ENCODE results near the gene TMEM178B.

Gene TMEM178B

GRCh38 chr7:141436575-141437075 lies 362.8 kb downstream of the TMEM178B start:
- no peak for DNase-seq

- DNase-seq = no peak
These were observed 365.3 kb downstream of the TMEM178B start for GRCh38 chr7:141439164-141439563.

- DNase-seq = no peak
These were observed 365.9 kb downstream of the TMEM178B start for GRCh38 chr7:141439776-141440175.

- DNase-seq = no peak
These were observed 368.2 kb downstream of the TMEM178B start for GRCh38 chr7:141441837-141442627.

DNA sequence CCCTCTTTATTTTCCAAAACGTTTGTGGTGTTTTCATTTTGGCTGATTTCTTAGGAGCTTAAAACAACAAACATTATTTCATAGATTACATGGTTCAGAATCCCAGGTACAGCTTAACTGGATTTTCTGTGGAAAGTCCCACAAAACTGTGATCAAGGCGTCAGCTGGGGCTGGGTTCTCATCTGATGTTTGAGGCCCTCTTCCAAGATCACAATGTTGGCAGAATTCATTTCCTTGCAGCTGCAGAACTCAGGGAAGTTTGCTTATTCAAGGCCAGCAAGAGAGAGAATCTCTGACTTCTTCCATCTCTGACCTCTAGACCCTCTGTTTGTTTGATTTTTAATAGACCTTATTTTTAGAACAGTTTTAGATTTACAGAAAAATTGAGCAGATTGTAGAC lies 368.9 kb downstream of the TMEM178B start:
- no peak for DNase-seq

- no peak for DNase-seq
These were observed 371.1 kb downstream of the TMEM178B start for GRCh38 chr7:141444961-141445360.

DNA sequence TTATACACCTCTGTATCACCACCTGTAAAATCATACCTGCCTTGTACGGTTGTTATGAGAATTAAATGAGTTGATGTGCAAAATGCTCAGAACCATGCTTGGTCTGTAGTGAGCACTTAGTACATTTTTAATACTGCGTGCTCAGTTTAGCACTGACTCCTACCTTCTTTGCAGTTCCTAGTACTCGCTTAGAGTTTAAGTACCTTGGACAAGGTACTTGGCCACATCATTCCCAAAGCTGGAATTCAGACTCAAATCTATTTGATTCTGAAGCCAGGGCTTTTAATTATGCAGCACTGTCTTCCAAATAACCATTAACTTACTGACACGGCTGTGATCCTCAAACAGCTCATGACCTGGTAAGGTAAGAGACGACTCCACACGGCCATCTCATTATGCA lies 377.4 kb downstream of the TMEM178B start:
- no peak for DNase-seq

GRCh38 chr7:141452911-141453310 lies 379.0 kb downstream of the TMEM178B start:
- DNase-seq = no peak

DNA sequence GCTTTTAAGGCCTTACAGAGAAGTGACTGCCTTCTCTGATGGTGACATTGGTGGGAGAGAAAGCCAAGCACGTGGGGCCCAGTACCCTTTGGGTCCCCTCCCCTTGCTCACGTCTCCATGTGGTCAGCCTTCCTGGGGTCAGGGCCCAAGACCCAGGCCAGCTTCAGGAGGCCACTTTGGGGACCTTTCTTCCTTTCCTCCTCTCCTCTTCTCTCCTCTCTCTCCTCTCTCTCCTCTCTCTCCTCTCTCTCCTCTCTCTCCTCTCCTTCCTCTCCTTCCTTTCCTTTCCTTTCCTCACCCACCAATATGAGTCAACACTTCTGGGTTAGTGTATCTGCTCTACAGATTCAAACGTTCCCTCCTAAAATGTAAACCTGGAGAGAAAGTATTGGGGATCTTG lies 380.5 kb downstream of the TMEM178B start:
- DNase-seq = no peak

- no peak for DNase-seq
These were observed 381.9 kb downstream of the TMEM178B start for GRCh38 chr7:141455723-141456122.

GRCh38 chr7:141456298-141456697 lies 382.4 kb downstream of the TMEM178B start:
- no peak for DNase-seq

- no peak for DNase-seq
These were observed 382.8 kb downstream of the TMEM178B start for GRCh38 chr7:141456711-141457110.

DNA sequence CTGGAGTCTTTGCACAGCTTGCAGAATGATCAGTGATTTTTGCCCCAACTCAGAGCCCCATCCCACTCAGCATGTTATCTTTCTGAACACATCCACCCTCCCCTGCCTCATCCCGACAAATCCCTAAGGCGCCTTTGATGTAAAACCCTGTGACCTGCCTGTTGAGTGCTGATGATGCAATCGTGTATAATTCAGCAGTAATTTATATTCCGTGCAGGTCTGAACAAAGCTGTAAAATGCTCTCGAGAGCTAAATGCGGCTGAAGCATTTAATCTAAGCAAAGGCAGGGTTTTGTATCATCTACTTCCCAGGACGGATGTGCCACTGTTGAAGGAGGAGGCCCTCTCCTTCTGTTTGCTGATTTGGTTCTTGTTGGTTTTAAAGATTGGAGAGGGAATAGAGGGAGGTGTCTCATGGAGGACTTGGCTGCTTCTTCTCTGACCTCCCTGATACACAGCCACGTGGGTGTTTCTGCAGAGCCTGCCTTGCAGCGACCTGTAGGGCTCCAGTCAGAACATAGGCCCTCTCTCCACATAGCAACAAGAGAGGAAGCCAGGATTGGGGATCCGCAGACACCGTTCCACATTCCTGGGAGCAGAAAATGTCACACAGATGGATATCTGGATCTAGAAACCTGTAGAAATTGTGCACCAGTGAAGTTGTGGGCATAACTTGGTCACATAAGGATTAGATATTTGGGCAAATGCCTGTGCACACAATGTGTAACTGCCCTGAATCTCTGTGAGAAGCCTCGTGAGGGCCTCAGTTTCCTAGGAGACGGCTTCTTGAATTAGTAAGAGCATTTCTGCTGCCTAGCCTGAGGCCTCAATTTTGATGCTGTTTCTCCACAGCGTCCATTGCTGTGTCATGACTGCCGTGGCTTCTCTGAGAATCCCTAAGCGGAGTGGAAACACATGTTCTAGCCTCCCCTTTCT lies 387.2 kb downstream of the TMEM178B start:
- no peak for DNase-seq

DNA sequence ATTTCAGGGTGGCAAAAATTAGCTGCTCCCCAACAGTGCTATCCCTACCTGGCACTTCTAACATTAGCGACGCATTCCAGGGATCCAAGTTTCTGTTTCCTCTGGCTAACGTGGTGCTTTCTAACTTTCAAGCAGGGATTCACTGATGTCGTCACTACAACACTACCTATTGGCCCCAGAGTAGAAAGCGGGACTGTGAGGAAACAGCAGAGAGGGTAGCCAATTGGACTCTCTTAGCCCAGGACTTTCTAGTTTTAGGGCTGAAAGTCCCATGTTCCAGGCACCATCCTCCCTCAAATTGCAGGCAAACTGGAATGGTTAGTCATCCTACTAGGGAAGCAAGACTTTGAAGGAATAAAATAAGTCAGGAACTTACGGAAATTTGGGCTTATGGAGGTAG lies 388.1 kb downstream of the TMEM178B start:
- no peak for DNase-seq

DNA sequence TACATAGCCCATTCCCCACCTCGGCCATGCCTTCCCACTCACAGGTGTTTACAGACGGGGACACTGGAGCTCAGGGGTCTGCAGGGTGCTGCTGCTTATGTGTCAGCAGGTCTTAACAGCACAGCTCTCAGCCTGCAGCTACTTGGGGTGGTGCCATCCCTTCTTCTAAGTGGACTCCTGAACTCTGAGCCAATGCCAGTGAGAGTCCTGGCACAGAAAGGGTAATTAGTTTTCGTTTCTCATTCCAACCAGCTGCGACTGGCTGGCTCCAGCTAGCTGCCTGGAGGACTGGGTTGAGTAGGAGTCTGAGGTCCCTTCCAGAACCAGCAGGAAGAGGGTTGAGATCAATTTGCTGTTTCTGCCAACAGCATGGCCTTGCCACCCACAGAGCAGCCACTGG lies 389.1 kb downstream of the TMEM178B start:
- DNase-seq = no peak

GRCh38 chr7:141463986-141464385 lies 390.1 kb downstream of the TMEM178B start:
- no peak for DNase-seq

DNA sequence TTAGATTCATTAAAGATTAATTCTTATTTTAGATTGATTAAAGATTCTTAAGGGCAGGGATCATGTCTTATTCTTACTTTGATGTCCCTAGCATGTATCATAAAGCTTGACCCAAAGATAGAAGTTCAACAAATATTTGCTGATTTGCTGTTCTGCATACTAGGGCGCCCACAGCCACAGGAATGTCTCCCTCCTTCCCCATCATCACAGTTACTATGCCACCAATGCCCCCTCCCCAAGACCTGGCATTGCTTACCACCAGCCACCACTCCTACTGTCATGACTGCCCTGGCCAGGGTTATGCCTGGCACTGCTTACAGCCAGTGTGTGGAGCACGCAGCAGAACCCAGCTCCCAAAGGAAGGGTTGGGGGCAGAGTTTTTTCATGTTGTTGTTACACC lies 390.7 kb downstream of the TMEM178B start:
- no peak for DNase-seq

GRCh38 chr7:141466151-141466904 lies 392.5 kb downstream of the TMEM178B start:
- no peak for DNase-seq

- no peak for DNase-seq
These were observed 394.5 kb downstream of the TMEM178B start for GRCh38 chr7:141468341-141468740.

- DNase-seq = no peak
These were observed 401.8 kb downstream of the TMEM178B start for GRCh38 chr7:141475679-141476078.

DNA sequence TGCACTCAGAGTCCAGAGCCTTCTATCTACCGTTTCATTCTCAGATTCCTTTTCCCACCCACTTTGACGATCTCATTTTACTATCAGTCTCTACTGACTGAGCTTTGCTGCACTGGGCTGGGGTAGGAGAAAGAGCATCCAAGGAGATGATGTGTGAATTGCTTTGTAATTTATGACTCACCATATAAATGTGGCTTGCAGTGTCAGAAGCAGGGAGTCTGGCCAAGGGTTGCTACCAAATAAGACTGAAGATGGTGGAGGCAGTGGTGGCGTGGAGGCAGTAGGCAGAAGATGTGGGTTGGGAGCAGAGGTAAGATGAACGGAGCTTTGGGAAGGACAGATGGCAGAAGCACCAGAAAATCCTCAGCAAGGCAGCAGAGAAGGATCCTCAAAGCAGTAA lies 404.0 kb downstream of the TMEM178B start:
- DNase-seq = no peak

- no peak for DNase-seq
These were observed 405.0 kb downstream of the TMEM178B start for GRCh38 chr7:141478845-141479244.

DNA sequence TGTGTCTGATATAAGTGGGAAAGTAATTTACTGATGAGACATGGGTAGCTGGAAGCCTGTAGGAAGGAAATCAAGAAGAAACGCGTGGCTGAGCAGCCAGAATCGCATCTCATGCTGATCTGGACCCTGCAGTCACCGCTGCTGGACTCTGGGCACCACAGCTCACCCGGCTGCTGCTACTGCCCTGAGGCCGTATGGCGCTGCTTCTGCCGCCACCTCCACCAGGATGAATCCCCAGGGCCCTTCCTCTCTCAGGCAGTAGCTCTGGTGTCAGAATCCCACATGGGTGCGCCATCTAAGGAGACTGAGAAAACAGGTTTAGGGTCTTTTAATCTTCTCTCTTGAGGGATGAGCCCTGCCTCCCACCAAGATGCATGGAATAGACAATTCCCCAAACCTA lies 407.1 kb downstream of the TMEM178B start:
- no peak for DNase-seq
